NB4 (cell line): ENCODE results near the gene THSD4.

ENCODE experiments used
- DNase-seq: peaks from one replicate; pipeline ENCODE4 v3.0.0; 2010; ENCODE audit warnings: low read depth
- H3K4me3 ChIP-seq: one replicate; pipeline ENCODE4 v1.5.1; 2011; ENCODE audit warnings: mild to moderate bottlenecking, low read depth, low read length, moderate library complexity
- CTCF ChIP-seq: IDR thresholded peaks from one replicate; pipeline ENCODE4 v1.5.1; 2012; ENCODE audit warnings: low read depth, low read length
- MAX ChIP-seq: IDR thresholded peaks from 2 replicates; pipeline ENCODE4 v1.6.1; 2011; ENCODE audit warnings: low read depth, low read length
- MYC ChIP-seq: IDR thresholded peaks from 2 replicates; pipeline ENCODE4 v1.6.1; 2011; ENCODE audit warnings: low read depth, low read length
- POLR2A ChIP-seq: IDR thresholded peaks from 2 replicates; pipeline ENCODE4 v1.6.1; 2011; ENCODE audit warnings: mild to moderate bottlenecking; ENCODE audit not compliant: insufficient read length; ENCODE audit errors: extremely low read depth

Gene THSD4

GRCh38 chr15:71485094-71485693 is 369.9 kb downstream of the THSD4 start:
- TF ChIP-seq CTCF (peak; percentile 50), MAX (no peak), MYC (no peak)
- no peak overlapping the region for H3K4me3 ChIP-seq
- DNase-seq: no peak

- TF ChIP-seq POLR2A: no peak
- no peak for TF ChIP-seq CTCF
- TF ChIP-seq MYC: no peak
- no peak for TF ChIP-seq MAX
- DNase-seq: no peak
Observed at GRCh38 chr15:71489570-71489969, 374.3 kb downstream of the THSD4 start.

GRCh38 chr15:71493526-71493925 is 378.3 kb downstream of the THSD4 start:
- TF ChIP-seq POLR2A (no peak), MAX (no peak), CTCF (no peak), MYC (no peak)
- H3K4me3 ChIP-seq: no peak overlapping the region
- no peak for DNase-seq

More at GRCh38 chr15:71489570-71489969, 374.3 kb downstream of the THSD4 start:
- H3K4me3 ChIP-seq: no peak overlapping the region

GRCh38 chr15:71494563-71495397 is 379.5 kb downstream of the THSD4 start:
- TF ChIP-seq POLR2A (no peak), CTCF (no peak), MAX (no peak), MYC (no peak)
- no peak overlapping the region for H3K4me3 ChIP-seq
- DNase-seq: no peak

- H3K4me3 ChIP-seq: no peak overlapping the region
- TF ChIP-seq MYC (no peak), CTCF (no peak), MAX (no peak), POLR2A (no peak)
- DNase-seq: no peak
Observed at GRCh38 chr15:71495398-71495780, 380.1 kb downstream of the THSD4 start.
